HG03432 (cell line): ENCODE measurements around the gene VSIG8.

ENCODE experiments used
- ATAC-seq: cut with Tn5 transposase; IDR thresholded peaks from one replicate; pipeline ENCODE4 v1.9.1; 2021; ENCODE audit warnings: mild to moderate bottlenecking, moderate library complexity; ENCODE audit not compliant: unreplicated experiment

Gene VSIG8

GRCh38 chr1:159859767-159860322 is 2.6 kb downstream of the VSIG8 start:
- no peak for ATAC-seq

GRCh38 chr1:159857889-159858288 is 4.6 kb downstream of the VSIG8 start:
- no peak for ATAC-seq

GRCh38 chr1:159856576-159856975 is 5.9 kb downstream of the VSIG8 start:
- ATAC-seq: no peak

- ATAC-seq: no peak
Observed at GRCh38 chr1:159855709-159856108, 6.7 kb downstream of the VSIG8 start.

- ATAC-seq: peak; percentile 93
Observed at GRCh38 chr1:159854693-159855192, 7.7 kb downstream of the VSIG8 start.

GRCh38 chr1:159854116-159854692 is 8.3 kb downstream of the VSIG8 start:
- no peak for ATAC-seq

GRCh38 chr1:159853417-159854115 is 8.9 kb downstream of the VSIG8 start:
- no peak for ATAC-seq

- no peak for ATAC-seq
Observed at GRCh38 chr1:159851407-159851806, 11.1 kb downstream of the VSIG8 start.

GRCh38 chr1:159849626-159850366 is 12.7 kb downstream of the VSIG8 start:
- no peak for ATAC-seq

- ATAC-seq: no peak
Observed at GRCh38 chr1:159848326-159848725, 14.1 kb downstream of the VSIG8 start.

- ATAC-seq: no peak
Observed at GRCh38 chr1:159847231-159847630, 15.2 kb downstream of the VSIG8 start.

GRCh38 chr1:159845751-159846629 is 16.5 kb downstream of the VSIG8 start:
- no peak for ATAC-seq

GRCh38 chr1:159843459-159843858 is 19.0 kb downstream of the VSIG8 start:
- no peak for ATAC-seq

GRCh38 chr1:159841749-159842148 is 20.7 kb downstream of the VSIG8 start:
- no peak for ATAC-seq

GRCh38 chr1:159839116-159839849 is 23.2 kb downstream of the VSIG8 start:
- ATAC-seq: peak; percentile 76

GRCh38 chr1:159838715-159839114 is 23.7 kb downstream of the VSIG8 start:
- ATAC-seq: peak; percentile 70

- ATAC-seq: no peak
Observed at GRCh38 chr1:159835862-159836525, 26.5 kb downstream of the VSIG8 start.

- no peak for ATAC-seq
Observed at GRCh38 chr1:159835356-159835755, 27.1 kb downstream of the VSIG8 start.

GRCh38 chr1:159832309-159832708 is 30.1 kb downstream of the VSIG8 start:
- no peak for ATAC-seq
